ENCODE measurements around the gene C3orf22.

Gene C3orf22

GRCh38 chr3:126526668-126527005 is 32.1 kb downstream of the C3orf22 start:
- Histone ChIP-seq H3K36me3 (ENCODE audit: insufficient read depth, low read length) (no peaks in the 10 kb centered on the region), H3K4me1 (ENCODE audit: insufficient read depth, low read length) (no peaks in the 10 kb centered on the region), H3K4me3 (ENCODE audit: low read depth in 1 of 2, low read length in 2 of 2) (no peak overlapping the region), H3K27ac (ENCODE audit: low read length) (no peak overlapping the region), H3K9ac (ENCODE audit: low read depth, low read length) (no peak overlapping the region), H4K20me1 (ENCODE audit: insufficient read depth, low read length) (no peaks in the 10 kb centered on the region), H3K27me3 (ENCODE audit: insufficient read depth, low read length, poor library complexity) (no peaks in the 10 kb centered on the region), H3K4me2 (ENCODE audit: insufficient read depth, low read length) (no peak overlapping the region), H2AFZ (ENCODE audit: low read depth, low read length) (no peak overlapping the region), H3K9me3 (ENCODE audit: insufficient read depth, low read length, severe bottlenecking) (no peaks in the 10 kb centered on the region), H3K79me2 (ENCODE audit: insufficient read depth, low read length) (no peaks in the 10 kb centered on the region)
- ATAC-seq (ENCODE audit: insufficient read depth, low read depth): no peak
- no peak for DNase-seq
- TF ChIP-seq EZH2 (IDR thresholded peaks at IDR 0.05; ENCODE audit: borderline replicate concordance, low read depth, low read length, severe bottlenecking) (no peak), CTCF (IDR thresholded peaks at IDR 0.05; ENCODE audit: borderline replicate concordance, extremely low read depth, low read length, poor library complexity, severe bottlenecking) (no peak)

DNA sequence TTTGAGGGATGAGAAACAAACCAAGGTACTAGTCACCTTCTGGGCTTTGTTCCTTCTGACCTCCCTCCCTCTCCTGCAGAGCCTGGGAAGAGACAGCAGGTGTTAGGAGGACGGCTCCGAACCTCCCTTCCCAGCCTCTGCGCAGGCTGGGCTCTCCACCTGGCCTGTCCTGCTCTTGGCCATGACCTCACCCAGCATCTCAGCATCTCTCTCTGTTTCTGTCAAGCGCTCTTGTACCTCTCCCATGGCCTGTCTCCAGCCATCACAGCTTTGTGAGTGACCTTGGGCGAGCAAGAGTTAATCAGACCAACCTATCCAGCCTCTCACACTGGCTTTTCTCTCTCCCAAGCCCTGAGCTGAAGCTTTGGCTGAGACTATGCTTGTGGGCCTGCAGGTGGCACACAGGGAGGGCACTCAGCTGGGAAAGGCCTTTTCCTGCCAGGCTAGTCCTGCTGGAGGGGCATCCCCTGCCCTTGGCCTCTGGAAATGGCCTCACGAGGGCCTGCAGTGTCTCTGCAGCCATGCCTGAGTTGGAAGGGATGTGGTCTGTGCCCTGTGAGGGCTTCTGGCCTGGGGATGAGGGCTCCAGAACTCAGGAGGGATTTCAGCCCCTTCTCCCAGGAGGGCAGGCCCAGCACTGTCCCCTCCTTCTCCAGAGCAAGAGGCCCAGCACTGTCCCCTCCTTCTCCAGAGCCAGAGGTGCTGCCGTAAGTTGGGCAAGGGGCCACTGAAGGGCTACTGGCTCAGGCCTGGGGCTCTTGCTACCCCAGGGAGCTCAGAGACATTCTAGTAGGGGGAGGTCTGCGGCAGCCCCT is 32.7 kb downstream of the C3orf22 start:
- no peak for TF ChIP-seq CTCF (IDR thresholded peaks at IDR 0.05; ENCODE audit: borderline replicate concordance, extremely low read depth, low read length, poor library complexity, severe bottlenecking)
- TF ChIP-seq EZH2 (IDR thresholded peaks at IDR 0.05; ENCODE audit: borderline replicate concordance, low read depth, low read length, severe bottlenecking): no peak
- Histone ChIP-seq H3K79me2 (ENCODE audit: insufficient read depth, low read length) (no peaks in the 10 kb centered on the region), H3K27me3 (ENCODE audit: insufficient read depth, low read length, poor library complexity) (no peaks in the 10 kb centered on the region), H3K36me3 (ENCODE audit: insufficient read depth, low read length) (no peaks in the 10 kb centered on the region), H2AFZ (ENCODE audit: low read depth, low read length) (no peak overlapping the region), H3K27ac (ENCODE audit: low read length) (no peak overlapping the region), H3K4me3 (ENCODE audit: low read depth in 1 of 2, low read length in 2 of 2) (no peak overlapping the region), H4K20me1 (ENCODE audit: insufficient read depth, low read length) (no peaks in the 10 kb centered on the region), H3K9me3 (ENCODE audit: insufficient read depth, low read length, severe bottlenecking) (no peaks in the 10 kb centered on the region), H3K4me1 (ENCODE audit: insufficient read depth, low read length) (no peaks in the 10 kb centered on the region), H3K9ac (ENCODE audit: low read depth, low read length) (no peak overlapping the region), H3K4me2 (ENCODE audit: insufficient read depth, low read length) (no peak overlapping the region)
- no peak for ATAC-seq (ENCODE audit: insufficient read depth, low read depth)
- no peak for DNase-seq

DNA sequence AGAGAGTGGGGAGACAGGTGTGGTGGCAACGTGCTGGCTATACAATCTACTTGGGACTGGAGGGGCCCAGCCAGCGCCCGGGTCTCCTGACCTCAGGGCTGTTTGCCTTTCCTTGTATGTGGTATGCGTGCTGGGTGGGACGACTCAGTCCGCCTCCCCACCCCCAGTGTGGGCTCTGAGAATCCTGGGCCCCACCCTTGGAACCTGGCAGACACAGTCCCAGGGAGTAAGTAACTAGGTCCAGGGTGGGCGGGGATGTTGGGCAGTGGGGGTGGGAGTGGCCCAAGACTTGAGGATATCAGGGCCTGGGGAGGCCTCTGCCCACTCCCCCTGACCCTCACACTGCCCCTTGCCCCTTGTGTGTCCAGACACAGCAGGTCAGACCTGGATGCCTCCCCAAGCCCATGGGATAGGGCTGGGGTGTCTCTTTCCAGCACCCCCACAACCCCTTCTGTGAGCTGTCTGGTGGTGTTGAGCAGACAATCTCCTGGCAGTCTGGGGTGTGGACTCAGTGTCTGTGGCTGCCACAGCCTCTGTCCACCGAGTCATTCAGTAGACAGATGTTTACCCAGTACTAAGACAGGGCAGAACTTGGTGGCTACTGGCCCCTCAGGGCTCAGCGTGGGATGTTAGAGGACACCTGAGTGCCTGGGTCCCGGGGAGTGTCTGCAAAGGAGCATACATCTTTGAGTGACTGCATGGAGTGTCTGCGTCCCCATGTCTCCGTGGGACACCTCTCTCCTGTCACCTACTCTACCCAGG is 33.5 kb downstream of the C3orf22 start:
- no peaks in the 10 kb centered on the region for H4K20me1 ChIP-seq (ENCODE audit: insufficient read depth, low read length)
- H3K4me1 ChIP-seq (ENCODE audit: insufficient read depth, low read length): no peaks in the 10 kb centered on the region
- H3K27me3 ChIP-seq (ENCODE audit: insufficient read depth, low read length, poor library complexity): no peaks in the 10 kb centered on the region
- H3K4me3 ChIP-seq (ENCODE audit: low read depth in 1 of 2, low read length in 2 of 2): no peak overlapping the region
- no peaks in the 10 kb centered on the region for H3K36me3 ChIP-seq (ENCODE audit: insufficient read depth, low read length)
- H2AFZ ChIP-seq (ENCODE audit: low read depth, low read length): no peak overlapping the region
- DNase-seq: no peak
- TF ChIP-seq EZH2 (IDR thresholded peaks at IDR 0.05; ENCODE audit: borderline replicate concordance, low read depth, low read length, severe bottlenecking) (no peak), CTCF (IDR thresholded peaks at IDR 0.05; ENCODE audit: borderline replicate concordance, extremely low read depth, low read length, poor library complexity, severe bottlenecking) (no peak)
- no peak overlapping the region for H3K27ac ChIP-seq (ENCODE audit: low read length)
- H3K9ac ChIP-seq (ENCODE audit: low read depth, low read length): no peak overlapping the region
- no peaks in the 10 kb centered on the region for H3K9me3 ChIP-seq (ENCODE audit: insufficient read depth, low read length, severe bottlenecking)
- no peak overlapping the region for H3K4me2 ChIP-seq (ENCODE audit: insufficient read depth, low read length)
- H3K79me2 ChIP-seq (ENCODE audit: insufficient read depth, low read length): no peaks in the 10 kb centered on the region
- no peak for ATAC-seq (ENCODE audit: insufficient read depth, low read depth)
